ENCODE results near the gene BEAN1.

Gene BEAN1

DNA sequence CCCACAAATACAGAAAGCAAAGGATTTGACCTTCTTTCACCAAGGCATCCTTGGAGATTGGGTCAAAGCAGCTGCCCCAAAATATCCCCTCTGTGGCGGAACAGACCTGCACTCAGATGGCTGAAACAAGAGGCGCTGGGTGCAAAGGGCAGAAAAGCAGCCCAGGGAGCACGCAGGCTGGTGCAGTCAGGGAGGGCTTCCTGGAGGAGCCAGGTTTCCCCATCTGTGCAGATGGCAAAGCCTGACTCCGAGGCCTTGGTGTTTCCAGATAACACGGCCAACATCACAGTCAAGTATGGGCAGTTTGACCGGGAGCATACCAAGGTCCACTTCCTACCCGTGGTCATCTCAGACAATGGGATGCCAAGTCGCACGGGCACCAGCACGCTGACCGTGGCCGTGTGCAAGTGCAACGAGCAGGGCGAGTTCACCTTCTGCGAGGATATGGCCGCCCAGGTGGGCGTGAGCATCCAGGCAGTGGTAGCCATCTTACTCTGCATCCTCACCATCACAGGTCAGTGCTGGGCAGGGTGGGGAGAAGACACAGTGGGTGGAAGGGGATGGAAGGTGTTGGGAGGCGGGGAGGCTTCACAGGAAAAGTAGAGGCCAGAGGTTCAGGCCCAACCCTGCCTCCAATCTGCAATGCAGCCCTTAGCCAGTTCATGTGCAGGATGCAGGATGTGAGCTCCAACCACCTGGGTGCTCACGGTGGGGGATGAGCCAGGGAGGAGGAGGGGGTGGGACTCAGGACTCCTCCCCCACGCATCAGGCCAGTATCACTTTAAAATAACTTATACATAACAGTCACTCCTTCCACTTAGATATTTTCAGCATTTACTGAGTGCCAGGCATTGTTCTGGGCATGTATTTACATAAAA lies 26.4 kb upstream of the BEAN1 start:
- Histone ChIP-seq H3K4me2 (ENCODE audit: low read length) (no peak overlapping the region), H3K4me1 (ENCODE audit: control insufficient read depth, low read depth, low read length) (no peaks in the 10 kb centered on the region), H3K36me3 (ENCODE audit: control insufficient read depth, insufficient read depth, low read length) (no peaks in the 10 kb centered on the region), H3K4ac (ENCODE audit: low read depth, low read length) (no peak overlapping the region), H2AK5ac (ENCODE audit: low read length) (no peak overlapping the region), H2BK15ac (replicated peaks; ENCODE audit: low read depth) (no peak overlapping the region), H3K56ac (ENCODE audit: low read length) (no peak overlapping the region), H3K9ac (ENCODE audit: low read length) (no peak overlapping the region), H3K4me3 (ENCODE audit: low read length) (no peak overlapping the region), H3K79me1 (ENCODE audit: low read length) (no peaks in the 10 kb centered on the region), H3K79me2 (ENCODE audit: control insufficient read depth, insufficient read depth, low read length) (no peaks in the 10 kb centered on the region), H3K27ac (ENCODE audit: low read depth, low read length) (no peak overlapping the region), H3K18ac (ENCODE audit: low read length) (no peak overlapping the region), H2BK120ac (ENCODE audit: low read depth, low read length) (no peak overlapping the region), H4K8ac (ENCODE audit: low read depth, low read length) (no peak overlapping the region), H3K23ac (ENCODE audit: low read length) (no peak overlapping the region), H2BK5ac (ENCODE audit: low read length) (no peak overlapping the region), H4K5ac (ENCODE audit: low read length) (no peak overlapping the region), H3K27me3 (ENCODE audit: insufficient read depth, low read length, poor library complexity) (no peaks in the 10 kb centered on the region)
- no peak for DNase-seq
- no CpG with 5 or more reads among the region's 20 CpGs for WGBS (ENCODE audit: extremely low coverage, insufficient coverage, low lambda C conversion rate)

DNA sequence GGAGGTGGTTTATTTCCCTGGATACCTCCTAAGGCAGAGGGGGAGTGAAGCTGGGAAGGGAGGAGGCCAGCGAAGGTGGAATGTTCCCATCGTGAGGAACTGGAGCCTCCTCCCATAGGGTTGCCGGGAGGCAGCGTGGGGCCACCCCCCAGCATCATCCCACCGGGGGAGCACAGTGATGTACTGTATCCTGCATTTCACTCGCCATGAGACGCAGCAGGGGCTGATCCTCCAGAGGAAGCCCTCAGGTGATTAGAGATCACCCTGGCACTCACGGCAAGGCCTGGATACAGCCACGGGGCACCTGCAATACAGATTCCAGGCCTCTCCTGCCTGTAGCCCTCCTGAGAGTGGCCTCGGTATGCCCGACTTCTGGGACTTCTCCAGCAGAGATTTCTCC lies 25.5 kb upstream of the BEAN1 start:
- Histone ChIP-seq H3K27ac (ENCODE audit: low read depth, low read length) (no peak overlapping the region), H3K18ac (ENCODE audit: low read length) (no peak overlapping the region), H4K8ac (ENCODE audit: low read depth, low read length) (no peak overlapping the region), H3K23ac (ENCODE audit: low read length) (no peak overlapping the region), H2AK5ac (ENCODE audit: low read length) (no peak overlapping the region), H3K79me1 (ENCODE audit: low read length) (no peaks in the 10 kb centered on the region), H3K9ac (ENCODE audit: low read length) (no peak overlapping the region), H3K27me3 (ENCODE audit: insufficient read depth, low read length, poor library complexity) (no peaks in the 10 kb centered on the region), H3K79me2 (ENCODE audit: control insufficient read depth, insufficient read depth, low read length) (no peaks in the 10 kb centered on the region), H2BK5ac (ENCODE audit: low read length) (no peak overlapping the region), H3K4me1 (ENCODE audit: control insufficient read depth, low read depth, low read length) (no peaks in the 10 kb centered on the region), H4K5ac (ENCODE audit: low read length) (no peak overlapping the region), H3K4me3 (ENCODE audit: low read length) (no peak overlapping the region), H3K56ac (ENCODE audit: low read length) (no peak overlapping the region), H3K36me3 (ENCODE audit: control insufficient read depth, insufficient read depth, low read length) (no peaks in the 10 kb centered on the region), H2BK120ac (ENCODE audit: low read depth, low read length) (no peak overlapping the region), H3K4ac (ENCODE audit: low read depth, low read length) (no peak overlapping the region), H2BK15ac (replicated peaks; ENCODE audit: low read depth) (no peak overlapping the region), H3K4me2 (ENCODE audit: low read length) (no peak overlapping the region)
- DNase-seq = no peak
- no CpG with 5 or more reads among the region's 11 CpGs for WGBS (ENCODE audit: extremely low coverage, insufficient coverage, low lambda C conversion rate)

DNA sequence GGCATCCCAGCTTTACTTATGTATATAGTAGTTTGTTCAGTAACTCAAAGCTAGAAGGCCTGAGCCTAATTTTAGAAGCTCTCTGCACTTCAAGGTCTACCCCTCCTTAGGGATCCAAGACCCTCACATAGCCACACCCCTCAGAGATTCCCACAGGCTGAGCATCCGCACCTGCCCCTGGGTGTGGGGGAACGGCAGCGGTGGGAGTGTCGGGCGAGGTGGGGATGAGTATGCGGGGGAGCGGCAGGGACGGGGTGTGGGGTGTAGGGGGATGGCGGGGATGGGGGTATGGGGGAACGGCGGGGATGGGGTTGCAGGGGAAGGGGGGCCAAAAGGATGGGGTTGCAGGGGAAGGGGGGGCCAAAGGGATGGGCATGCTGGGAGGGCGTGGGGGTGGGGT lies 24.9 kb upstream of the BEAN1 start:
- Histone ChIP-seq H3K27me3 (ENCODE audit: insufficient read depth, low read length, poor library complexity) (no peaks in the 10 kb centered on the region), H2BK5ac (ENCODE audit: low read length) (no peak overlapping the region), H3K9ac (ENCODE audit: low read length) (no peak overlapping the region), H3K4me3 (ENCODE audit: low read length) (no peak overlapping the region), H3K56ac (ENCODE audit: low read length) (no peak overlapping the region), H3K4me2 (ENCODE audit: low read length) (no peak overlapping the region), H3K79me1 (ENCODE audit: low read length) (no peaks in the 10 kb centered on the region), H4K8ac (ENCODE audit: low read depth, low read length) (no peak overlapping the region), H3K4ac (ENCODE audit: low read depth, low read length) (no peak overlapping the region), H3K4me1 (ENCODE audit: control insufficient read depth, low read depth, low read length) (no peaks in the 10 kb centered on the region), H3K27ac (ENCODE audit: low read depth, low read length) (no peak overlapping the region), H3K23ac (ENCODE audit: low read length) (no peak overlapping the region), H2BK15ac (replicated peaks; ENCODE audit: low read depth) (no peak overlapping the region), H2BK120ac (ENCODE audit: low read depth, low read length) (no peak overlapping the region), H3K79me2 (ENCODE audit: control insufficient read depth, insufficient read depth, low read length) (no peaks in the 10 kb centered on the region), H4K5ac (ENCODE audit: low read length) (no peak overlapping the region), H2AK5ac (ENCODE audit: low read length) (no peak overlapping the region), H3K18ac (ENCODE audit: low read length) (no peak overlapping the region), H3K36me3 (ENCODE audit: control insufficient read depth, insufficient read depth, low read length) (no peaks in the 10 kb centered on the region)
- no peak for DNase-seq
- no CpG with 5 or more reads among the region's 12 CpGs for WGBS (ENCODE audit: extremely low coverage, insufficient coverage, low lambda C conversion rate)

DNA sequence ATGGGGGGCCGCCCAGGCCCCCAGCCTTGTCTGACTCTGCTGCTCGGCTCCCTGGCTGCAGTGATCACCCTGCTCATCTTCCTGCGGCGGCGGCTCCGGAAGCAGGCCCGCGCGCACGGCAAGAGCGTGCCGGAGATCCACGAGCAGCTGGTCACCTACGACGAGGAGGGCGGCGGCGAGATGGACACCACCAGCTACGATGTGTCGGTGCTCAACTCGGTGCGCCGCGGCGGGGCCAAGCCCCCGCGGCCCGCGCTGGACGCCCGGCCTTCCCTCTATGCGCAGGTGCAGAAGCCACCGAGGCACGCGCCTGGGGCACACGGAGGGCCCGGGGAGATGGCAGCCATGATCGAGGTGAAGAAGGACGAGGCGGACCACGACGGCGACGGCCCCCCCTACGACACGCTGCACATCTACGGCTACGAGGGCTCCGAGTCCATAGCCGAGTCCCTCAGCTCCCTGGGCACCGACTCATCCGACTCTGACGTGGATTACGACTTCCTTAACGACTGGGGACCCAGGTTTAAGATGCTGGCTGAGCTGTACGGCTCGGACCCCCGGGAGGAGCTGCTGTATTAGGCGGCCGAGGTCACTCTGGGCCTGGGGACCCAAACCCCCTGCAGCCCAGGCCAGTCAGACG lies 24.4 kb upstream of the BEAN1 start:
- H3K27ac ChIP-seq (ENCODE audit: low read depth, low read length) = no peak overlapping the region
- H2AK5ac ChIP-seq (ENCODE audit: low read length) = no peak overlapping the region
- WGBS (ENCODE audit: extremely low coverage, insufficient coverage, low lambda C conversion rate) = no CpG with 5 or more reads among the region's 61 CpGs
- H3K36me3 ChIP-seq (ENCODE audit: control insufficient read depth, insufficient read depth, low read length) = no peaks in the 10 kb centered on the region
- no peak overlapping the region for H3K56ac ChIP-seq (ENCODE audit: low read length)
- H3K4ac ChIP-seq (ENCODE audit: low read depth, low read length) = no peak overlapping the region
- no peaks in the 10 kb centered on the region for H3K27me3 ChIP-seq (ENCODE audit: insufficient read depth, low read length, poor library complexity)
- H3K79me2 ChIP-seq (ENCODE audit: control insufficient read depth, insufficient read depth, low read length) = no peaks in the 10 kb centered on the region
- H3K23ac ChIP-seq (ENCODE audit: low read length) = no peak overlapping the region
- no peak overlapping the region for H3K18ac ChIP-seq (ENCODE audit: low read length)
- no peaks in the 10 kb centered on the region for H3K4me1 ChIP-seq (ENCODE audit: control insufficient read depth, low read depth, low read length)
- H2BK5ac ChIP-seq (ENCODE audit: low read length) = no peak overlapping the region
- H4K5ac ChIP-seq (ENCODE audit: low read length) = no peak overlapping the region
- H3K4me2 ChIP-seq (ENCODE audit: low read length) = no peak overlapping the region
- no peaks in the 10 kb centered on the region for H3K79me1 ChIP-seq (ENCODE audit: low read length)
- H3K9ac ChIP-seq (ENCODE audit: low read length) = no peak overlapping the region
- H2BK15ac ChIP-seq (replicated peaks; ENCODE audit: low read depth) = no peak overlapping the region
- H4K8ac ChIP-seq (ENCODE audit: low read depth, low read length) = no peak overlapping the region
- H2BK120ac ChIP-seq (ENCODE audit: low read depth, low read length) = no peak overlapping the region
- no peak overlapping the region for H3K4me3 ChIP-seq (ENCODE audit: low read length)
- no peak for DNase-seq

DNA sequence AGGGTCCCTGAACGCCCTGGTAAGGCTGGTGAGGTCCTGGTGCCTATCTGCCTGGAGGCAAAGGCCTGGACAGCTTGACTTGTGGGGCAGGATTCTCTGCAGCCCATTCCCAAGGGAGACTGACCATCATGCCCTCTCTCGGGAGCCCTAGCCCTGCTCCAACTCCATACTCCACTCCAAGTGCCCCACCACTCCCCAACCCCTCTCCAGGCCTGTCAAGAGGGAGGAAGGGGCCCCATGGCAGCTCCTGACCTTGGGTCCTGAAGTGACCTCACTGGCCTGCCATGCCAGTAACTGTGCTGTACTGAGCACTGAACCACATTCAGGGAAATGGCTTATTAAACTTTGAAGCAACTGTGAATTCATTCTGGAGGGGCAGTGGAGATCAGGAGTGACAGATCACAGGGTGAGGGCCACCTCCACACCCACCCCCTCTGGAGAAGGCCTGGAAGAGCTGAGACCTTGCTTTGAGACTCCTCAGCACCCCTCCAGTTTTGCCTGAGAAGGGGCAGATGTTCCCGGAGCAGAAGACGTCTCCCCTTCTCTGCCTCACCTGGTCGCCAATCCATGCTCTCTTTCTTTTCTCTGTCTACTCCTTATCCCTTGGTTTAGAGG lies 23.5 kb upstream of the BEAN1 start:
- H2BK15ac ChIP-seq (replicated peaks; ENCODE audit: low read depth) = no peak overlapping the region
- H4K8ac ChIP-seq (ENCODE audit: low read depth, low read length) = no peak overlapping the region
- WGBS (ENCODE audit: extremely low coverage, insufficient coverage, low lambda C conversion rate) = no CpG with 5 or more reads among the region's 5 CpGs
- no peak overlapping the region for H3K9ac ChIP-seq (ENCODE audit: low read length)
- H3K23ac ChIP-seq (ENCODE audit: low read length) = no peak overlapping the region
- H4K5ac ChIP-seq (ENCODE audit: low read length) = no peak overlapping the region
- no peak overlapping the region for H3K4me3 ChIP-seq (ENCODE audit: low read length)
- H3K79me1 ChIP-seq (ENCODE audit: low read length) = no peaks in the 10 kb centered on the region
- H3K4me2 ChIP-seq (ENCODE audit: low read length) = no peak overlapping the region
- no peaks in the 10 kb centered on the region for H3K79me2 ChIP-seq (ENCODE audit: control insufficient read depth, insufficient read depth, low read length)
- H3K27ac ChIP-seq (ENCODE audit: low read depth, low read length) = no peak overlapping the region
- no peak overlapping the region for H3K18ac ChIP-seq (ENCODE audit: low read length)
- H3K4me1 ChIP-seq (ENCODE audit: control insufficient read depth, low read depth, low read length) = no peaks in the 10 kb centered on the region
- H3K27me3 ChIP-seq (ENCODE audit: insufficient read depth, low read length, poor library complexity) = no peaks in the 10 kb centered on the region
- no peak overlapping the region for H2BK5ac ChIP-seq (ENCODE audit: low read length)
- no peak overlapping the region for H3K4ac ChIP-seq (ENCODE audit: low read depth, low read length)
- no peak for DNase-seq
- no peak overlapping the region for H2AK5ac ChIP-seq (ENCODE audit: low read length)
- H2BK120ac ChIP-seq (ENCODE audit: low read depth, low read length) = no peak overlapping the region
- no peaks in the 10 kb centered on the region for H3K36me3 ChIP-seq (ENCODE audit: control insufficient read depth, insufficient read depth, low read length)
- no peak overlapping the region for H3K56ac ChIP-seq (ENCODE audit: low read length)

Data from mesendoderm (in vitro differentiated cells).